ENCODE data around the gene PRR11. TPM values are rescaled to one million over a fixed set of nuclear protein-coding genes. Genes with fewer than 3 reads are reported as not detected.

Gene PRR11
- total RNA-seq, 3 donors from 2014 or later (not counting 1 experiment from before 2014, with no cell fraction given), result 2.0 to 4.0 (median 2.9) TPM

- H3K9me3 ChIP-seq (ENCODE audit: control insufficient read depth, insufficient read depth, low read length), result no peaks in the 10 kb centered on the region
- Mint-ChIP-seq H3K27me3 (ENCODE audit: low read depth in 2 of 2) (no peaks in the 10 kb centered on the region), H3K4me3 (no peak overlapping the region), H3K27ac (no peak overlapping the region), H3K9me3 (no peaks in the 10 kb centered on the region), H3K4me1 (no peaks in the 10 kb centered on the region), H3K36me3 (no peaks in the 10 kb centered on the region)
- no peak overlapping the region for H3K4me3 ChIP-seq (ENCODE audit: low read length)
- H3K36me3 ChIP-seq (ENCODE audit: control insufficient read depth, insufficient read depth, low read length), result no peaks in the 10 kb centered on the region
- intact Hi-C loops (cut with micrococcal nuclease), result no loop called here
- ATAC-seq (no peak), DNase-seq (no peak)
- TF ChIP-seq, protein P1, sequence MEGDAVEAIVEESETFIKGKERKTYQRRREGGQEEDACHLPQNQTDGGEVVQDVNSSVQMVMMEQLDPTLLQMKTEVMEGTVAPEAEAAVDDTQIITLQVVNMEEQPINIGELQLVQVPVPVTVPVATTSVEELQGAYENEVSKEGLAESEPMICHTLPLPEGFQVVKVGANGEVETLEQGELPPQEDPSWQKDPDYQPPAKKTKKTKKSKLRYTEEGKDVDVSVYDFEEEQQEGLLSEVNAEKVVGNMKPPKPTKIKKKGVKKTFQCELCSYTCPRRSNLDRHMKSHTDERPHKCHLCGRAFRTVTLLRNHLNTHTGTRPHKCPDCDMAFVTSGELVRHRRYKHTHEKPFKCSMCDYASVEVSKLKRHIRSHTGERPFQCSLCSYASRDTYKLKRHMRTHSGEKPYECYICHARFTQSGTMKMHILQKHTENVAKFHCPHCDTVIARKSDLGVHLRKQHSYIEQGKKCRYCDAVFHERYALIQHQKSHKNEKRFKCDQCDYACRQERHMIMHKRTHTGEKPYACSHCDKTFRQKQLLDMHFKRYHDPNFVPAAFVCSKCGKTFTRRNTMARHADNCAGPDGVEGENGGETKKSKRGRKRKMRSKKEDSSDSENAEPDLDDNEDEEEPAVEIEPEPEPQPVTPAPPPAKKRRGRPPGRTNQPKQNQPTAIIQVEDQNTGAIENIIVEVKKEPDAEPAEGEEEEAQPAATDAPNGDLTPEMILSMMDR (IDR thresholded peaks at IDR 0.05), result no peak
- no peaks in the 10 kb centered on the region for H3K4me1 ChIP-seq (ENCODE audit: control insufficient read depth, insufficient read depth, low read length)
- no peak overlapping the region for H3K27ac ChIP-seq (ENCODE audit: low read length)
- H3K27me3 ChIP-seq (ENCODE audit: control insufficient read depth, insufficient read depth, low read length), result no peaks in the 10 kb centered on the region
Observed at GRCh38 chr17:59185997-59186396, 30.5 kb downstream of the PRR11 start.

GRCh38 chr17:59186850-59187249 lies 31.3 kb downstream of the PRR11 start:
- H3K27ac Mint-ChIP-seq, result no peak overlapping the region
- H3K4me3 Mint-ChIP-seq, result no peak overlapping the region
- no peak for ATAC-seq
- DNase-seq, result no peak
- no peaks in the 10 kb centered on the region for H3K27me3 Mint-ChIP-seq (ENCODE audit: low read depth in 2 of 2)
- H3K4me1 Mint-ChIP-seq, result no peaks in the 10 kb centered on the region
- H3K9me3 Mint-ChIP-seq, result no peaks in the 10 kb centered on the region
- H3K4me3 ChIP-seq (ENCODE audit: low read length), result no peak overlapping the region
- H3K27ac ChIP-seq (ENCODE audit: low read length), result no peak overlapping the region
- 100% methylated on average over 3 of the region's 3 CpGs for WGBS (ENCODE audit: insufficient coverage)
- no peaks in the 10 kb centered on the region for H3K4me1 ChIP-seq (ENCODE audit: control insufficient read depth, insufficient read depth, low read length)
- H3K27me3 ChIP-seq (ENCODE audit: control insufficient read depth, insufficient read depth, low read length), result no peaks in the 10 kb centered on the region
- no peaks in the 10 kb centered on the region for H3K9me3 ChIP-seq (ENCODE audit: control insufficient read depth, insufficient read depth, low read length)
- TF ChIP-seq, protein P1 (IDR thresholded peaks at IDR 0.05), result no peak
- intact Hi-C loops (cut with micrococcal nuclease), result no loop called here
- H3K36me3 Mint-ChIP-seq, result no peaks in the 10 kb centered on the region
- H3K36me3 ChIP-seq (ENCODE audit: control insufficient read depth, insufficient read depth, low read length), result no peaks in the 10 kb centered on the region

GRCh38 chr17:59190806-59191205 lies 35.3 kb downstream of the PRR11 start:
- 100% methylated on average over 1 of the region's 2 CpGs for WGBS (ENCODE audit: insufficient coverage)
- Mint-ChIP-seq H3K27ac (no peak overlapping the region), H3K36me3 (no peaks in the 10 kb centered on the region), H3K27me3 (ENCODE audit: low read depth in 2 of 2) (no peaks in the 10 kb centered on the region), H3K9me3 (no peaks in the 10 kb centered on the region), H3K4me1 (no peaks in the 10 kb centered on the region), H3K4me3 (no peak overlapping the region)
- no peaks in the 10 kb centered on the region for H3K9me3 ChIP-seq (ENCODE audit: control insufficient read depth, insufficient read depth, low read length)
- H3K27ac ChIP-seq (ENCODE audit: low read length), result no peak overlapping the region
- ATAC-seq (no peak), DNase-seq (no peak)
- H3K27me3 ChIP-seq (ENCODE audit: control insufficient read depth, insufficient read depth, low read length), result no peaks in the 10 kb centered on the region
- intact Hi-C loops (cut with micrococcal nuclease), result no loop called here
- H3K4me3 ChIP-seq (ENCODE audit: low read length), result no peak overlapping the region
- no peaks in the 10 kb centered on the region for H3K36me3 ChIP-seq (ENCODE audit: control insufficient read depth, insufficient read depth, low read length)
- TF ChIP-seq, protein P1 (IDR thresholded peaks at IDR 0.05), result no peak
- no peaks in the 10 kb centered on the region for H3K4me1 ChIP-seq (ENCODE audit: control insufficient read depth, insufficient read depth, low read length)

DNA sequence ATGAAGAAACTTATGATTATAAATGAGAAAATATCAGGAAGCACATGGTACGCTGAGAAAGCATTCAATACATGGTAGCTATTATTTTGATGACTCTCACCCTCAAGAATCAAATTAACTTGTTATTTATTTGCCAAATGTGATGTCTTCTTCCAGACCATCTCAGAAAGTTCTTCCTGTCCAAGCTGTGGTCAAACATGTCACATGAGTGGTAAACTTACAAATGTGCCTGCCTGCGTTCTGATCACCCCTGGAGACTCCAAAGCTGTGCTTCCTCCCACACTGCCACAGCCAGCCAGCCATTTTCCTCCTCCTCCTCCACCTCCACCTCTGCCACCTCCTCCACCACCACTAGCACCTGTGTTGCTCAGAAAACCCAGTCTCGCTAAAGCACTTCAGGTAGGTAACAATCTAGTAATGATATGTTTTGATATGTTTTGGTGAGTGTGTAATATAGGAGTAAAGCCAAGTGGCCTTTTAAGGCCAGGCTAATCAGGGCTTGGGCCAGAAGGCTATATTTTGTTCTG lies 37.9 kb downstream of the PRR11 start:
- 95% methylated on average over 3 of the region's 3 CpGs for WGBS (ENCODE audit: insufficient coverage)
- H3K4me3 Mint-ChIP-seq, result no peak overlapping the region
- Histone ChIP-seq H3K4me3 (ENCODE audit: low read length) (no peak overlapping the region), H3K36me3 (ENCODE audit: control insufficient read depth, insufficient read depth, low read length) (no peaks in the 10 kb centered on the region), H3K27me3 (ENCODE audit: control insufficient read depth, insufficient read depth, low read length) (no peaks in the 10 kb centered on the region), H3K4me1 (ENCODE audit: control insufficient read depth, insufficient read depth, low read length) (no peaks in the 10 kb centered on the region), H3K27ac (ENCODE audit: low read length) (no peak overlapping the region), H3K9me3 (ENCODE audit: control insufficient read depth, insufficient read depth, low read length) (no peaks in the 10 kb centered on the region)
- intact Hi-C loops (cut with micrococcal nuclease), result no loop called here
- DNase-seq (no peak), ATAC-seq (no peak)
- no peaks in the 10 kb centered on the region for H3K4me1 Mint-ChIP-seq
- no peaks in the 10 kb centered on the region for H3K36me3 Mint-ChIP-seq
- no peaks in the 10 kb centered on the region for H3K27me3 Mint-ChIP-seq (ENCODE audit: low read depth in 2 of 2)
- no peak overlapping the region for H3K27ac Mint-ChIP-seq
- H3K9me3 Mint-ChIP-seq, result no peaks in the 10 kb centered on the region
- TF ChIP-seq, protein P1 (IDR thresholded peaks at IDR 0.05), result no peak

Data from natural killer cell (primary cell).